ENCODE results near the gene ADRA2B.

DNA sequence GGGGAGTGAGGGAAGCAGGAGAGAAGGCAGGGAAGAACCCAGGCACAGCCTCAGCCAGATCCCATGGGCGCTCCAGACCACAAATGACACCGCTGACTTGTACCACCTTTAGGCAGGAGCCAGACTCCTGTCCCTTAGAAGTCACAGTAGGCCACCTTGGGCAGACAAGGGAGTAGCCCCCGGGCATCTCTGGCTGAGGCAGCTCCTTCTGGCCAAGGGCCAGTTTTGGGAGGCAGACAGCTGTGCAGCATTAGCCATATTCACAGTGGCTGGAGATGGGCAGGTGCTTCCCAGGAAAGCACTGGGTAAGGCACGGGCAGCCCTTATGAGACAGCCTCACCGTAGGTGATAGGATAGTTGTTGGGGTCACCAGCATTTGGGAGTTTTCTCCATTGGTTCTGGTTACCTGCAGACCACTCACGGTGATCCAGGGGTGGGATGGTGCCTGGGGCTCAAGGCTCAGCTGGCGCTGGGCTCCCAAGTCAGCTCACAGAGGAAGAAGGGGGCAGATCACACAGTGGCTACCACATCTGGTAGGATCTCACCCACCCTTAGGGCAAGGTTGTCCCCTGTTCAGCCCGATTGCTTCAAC is 19.9 kb upstream of the ADRA2B start:
- TF ChIP-seq CTCF (IDR thresholded peaks at IDR 0.05; ENCODE audit: low read depth, low read length) (no peak), MYC (IDR thresholded peaks at IDR 0.05; ENCODE audit: low read depth, low read length) (no peak), POLR2A (IDR thresholded peaks at IDR 0.05; ENCODE audit: extremely low read depth, insufficient read length) (no peak), MAX (IDR thresholded peaks at IDR 0.05; ENCODE audit: low read depth, low read length) (no peak)
